ENCODE data around the gene MGRN1.

MGRN1 gene

DNA sequence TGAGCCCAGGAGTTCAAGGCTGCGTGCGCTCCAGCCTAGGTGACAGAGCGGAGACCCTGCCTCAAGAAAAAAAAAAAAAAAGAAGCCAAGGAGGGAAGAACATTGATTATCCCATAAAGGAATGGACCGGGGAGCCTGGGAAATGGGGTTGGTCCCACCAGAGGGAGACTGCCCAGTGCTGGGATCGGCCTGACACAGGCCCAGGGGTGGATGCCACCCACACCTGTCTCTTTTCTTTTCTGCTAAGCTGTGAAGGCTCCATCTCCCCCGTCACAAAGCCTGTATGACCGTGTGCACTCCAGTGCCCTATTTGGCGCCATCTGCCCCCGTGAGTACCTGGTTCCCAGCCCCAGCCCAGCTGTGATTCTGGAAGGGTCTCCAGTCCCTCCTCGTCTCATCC is 25.6 kb upstream of the MGRN1 start:
- TF ChIP-seq, protein P1, sequence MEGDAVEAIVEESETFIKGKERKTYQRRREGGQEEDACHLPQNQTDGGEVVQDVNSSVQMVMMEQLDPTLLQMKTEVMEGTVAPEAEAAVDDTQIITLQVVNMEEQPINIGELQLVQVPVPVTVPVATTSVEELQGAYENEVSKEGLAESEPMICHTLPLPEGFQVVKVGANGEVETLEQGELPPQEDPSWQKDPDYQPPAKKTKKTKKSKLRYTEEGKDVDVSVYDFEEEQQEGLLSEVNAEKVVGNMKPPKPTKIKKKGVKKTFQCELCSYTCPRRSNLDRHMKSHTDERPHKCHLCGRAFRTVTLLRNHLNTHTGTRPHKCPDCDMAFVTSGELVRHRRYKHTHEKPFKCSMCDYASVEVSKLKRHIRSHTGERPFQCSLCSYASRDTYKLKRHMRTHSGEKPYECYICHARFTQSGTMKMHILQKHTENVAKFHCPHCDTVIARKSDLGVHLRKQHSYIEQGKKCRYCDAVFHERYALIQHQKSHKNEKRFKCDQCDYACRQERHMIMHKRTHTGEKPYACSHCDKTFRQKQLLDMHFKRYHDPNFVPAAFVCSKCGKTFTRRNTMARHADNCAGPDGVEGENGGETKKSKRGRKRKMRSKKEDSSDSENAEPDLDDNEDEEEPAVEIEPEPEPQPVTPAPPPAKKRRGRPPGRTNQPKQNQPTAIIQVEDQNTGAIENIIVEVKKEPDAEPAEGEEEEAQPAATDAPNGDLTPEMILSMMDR (IDR thresholded peaks at IDR 0.05; ENCODE audit: extremely low read depth, missing control alignments): no peak
- no peak for DNase-seq (ENCODE audit: low spot score)

DNA sequence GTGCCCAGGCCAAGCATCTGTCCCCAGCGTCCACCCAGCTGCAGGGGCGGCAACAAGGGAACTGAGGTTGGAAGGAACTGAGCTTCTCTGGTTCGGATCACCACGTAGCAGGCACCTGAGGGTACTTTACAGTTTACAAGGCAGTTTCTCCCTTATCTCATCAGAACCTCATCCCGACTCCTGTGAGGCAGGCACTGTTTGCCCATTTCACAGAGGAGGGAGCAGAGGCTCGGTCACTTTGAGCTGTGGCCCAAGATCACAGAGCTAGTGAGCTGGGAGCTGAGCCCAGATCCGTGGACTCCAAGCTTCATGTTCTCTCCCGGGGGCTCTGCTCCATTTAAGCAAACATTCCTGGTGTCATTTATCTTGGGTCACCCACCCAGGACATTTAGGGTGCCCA is 25.1 kb upstream of the MGRN1 start:
- TF ChIP-seq, protein P1 (IDR thresholded peaks at IDR 0.05; ENCODE audit: extremely low read depth, missing control alignments): no peak
- DNase-seq (ENCODE audit: low spot score): no peak

DNA sequence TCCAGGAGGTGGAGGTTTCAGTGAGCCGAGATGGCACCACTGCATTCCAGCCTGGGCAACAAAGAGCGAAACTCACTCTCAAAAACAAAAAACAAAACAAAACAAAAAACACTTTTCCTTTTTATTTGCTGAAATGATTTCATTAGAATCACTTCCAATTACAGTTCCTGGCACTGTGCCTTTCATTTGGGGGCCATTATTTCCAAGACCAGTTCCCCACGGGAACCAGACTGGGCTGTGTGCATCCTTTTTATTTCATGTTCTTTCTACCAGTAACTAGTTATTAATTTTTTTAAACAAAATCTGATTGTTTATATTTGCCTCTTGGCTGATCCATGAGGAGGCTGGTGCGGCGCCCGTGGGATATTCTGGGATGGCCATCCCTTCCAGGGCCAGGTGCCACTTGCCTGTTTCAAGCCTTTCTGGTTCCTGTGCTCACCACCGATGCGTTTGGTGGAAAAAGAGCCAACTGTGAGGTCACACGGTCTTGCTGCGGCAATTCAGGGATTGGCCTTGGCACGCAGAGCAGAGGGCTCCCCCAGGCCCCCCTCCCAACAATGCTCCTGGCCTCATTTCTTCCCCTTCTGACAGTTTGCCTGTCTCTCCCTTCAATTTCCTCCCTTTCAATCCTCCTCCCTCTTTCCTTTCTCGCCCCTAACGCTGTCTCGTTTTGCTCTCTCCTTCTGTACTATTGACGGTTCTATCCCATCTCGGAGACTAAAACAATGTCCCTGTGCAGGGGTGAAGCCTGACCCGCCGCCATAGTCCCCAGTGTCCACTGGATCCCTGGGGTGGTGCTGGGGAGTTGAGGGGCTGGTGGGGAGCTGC is 23.4 kb upstream of the MGRN1 start:
- TF ChIP-seq, protein P1 (IDR thresholded peaks at IDR 0.05; ENCODE audit: extremely low read depth, missing control alignments): no peak
- no peak for DNase-seq (ENCODE audit: low spot score)

DNA sequence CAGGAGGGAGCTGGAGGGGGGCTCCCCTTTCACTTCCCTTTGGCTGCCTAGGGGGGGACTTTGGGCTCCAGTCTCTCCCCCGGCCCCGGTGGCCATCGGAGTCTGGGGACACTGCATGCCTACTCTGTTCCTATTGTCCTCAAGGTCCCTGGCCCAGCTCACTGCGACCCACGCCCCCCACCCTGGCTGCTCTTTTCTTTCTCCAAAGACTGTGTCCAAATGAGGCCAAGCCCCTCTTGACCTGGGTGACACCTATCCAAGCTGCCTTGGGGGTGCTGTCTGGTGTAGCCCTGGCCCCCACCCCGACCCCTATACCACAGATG is 22.8 kb upstream of the MGRN1 start:
- TF ChIP-seq, protein P1 (IDR thresholded peaks at IDR 0.05; ENCODE audit: extremely low read depth, missing control alignments): no peak
- no peak for DNase-seq (ENCODE audit: low spot score)

DNA sequence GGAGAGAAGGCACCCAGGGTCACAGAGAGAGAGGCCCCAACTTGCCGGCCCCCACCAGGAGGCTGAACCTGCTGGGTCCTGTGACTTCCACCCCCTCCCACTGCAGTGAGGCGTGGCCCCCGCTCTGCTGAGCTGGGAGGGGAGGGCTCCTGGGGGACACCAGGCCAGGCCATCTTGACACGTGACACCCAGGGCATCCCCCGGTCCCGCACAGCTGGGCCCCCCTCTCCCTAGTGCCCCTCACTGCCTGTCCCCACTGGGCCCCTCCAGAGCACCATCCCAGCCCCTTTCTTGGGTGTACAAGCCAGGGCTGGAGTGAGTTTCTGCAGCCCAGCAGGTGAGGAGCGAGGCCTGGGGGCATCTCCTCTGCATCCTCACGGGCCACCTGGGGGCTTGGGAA is 22.3 kb upstream of the MGRN1 start:
- no peak for DNase-seq (ENCODE audit: low spot score)
- TF ChIP-seq, protein P1 (IDR thresholded peaks at IDR 0.05; ENCODE audit: extremely low read depth, missing control alignments): no peak

DNA sequence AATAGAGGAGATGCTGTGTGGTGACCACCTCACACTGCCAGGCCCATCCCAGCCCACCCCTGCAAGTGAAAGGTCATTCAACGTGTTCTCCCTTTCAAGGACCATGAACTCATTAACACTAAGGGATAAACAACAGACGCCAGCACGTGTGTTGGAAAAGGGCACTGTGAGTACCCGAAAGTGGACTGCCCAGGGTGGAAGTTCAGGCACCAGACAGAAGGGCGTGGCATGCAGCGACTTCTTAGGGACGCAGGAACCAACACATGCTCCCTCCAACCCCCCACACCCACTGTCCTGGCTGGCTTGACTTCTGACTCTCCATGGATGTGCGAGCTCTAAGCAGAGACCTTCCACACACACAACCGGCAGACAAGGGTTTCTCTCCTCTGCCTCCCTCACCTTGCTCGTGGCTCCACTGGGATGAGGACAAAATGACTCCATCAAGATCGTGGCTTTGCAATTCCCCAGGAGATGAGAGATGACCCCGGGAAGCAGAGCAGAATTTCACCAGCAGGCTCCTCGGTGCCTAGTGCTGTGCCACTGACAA is 20.9 kb upstream of the MGRN1 start:
- no peak for DNase-seq (ENCODE audit: low spot score)
- TF ChIP-seq, protein P1 (IDR thresholded peaks at IDR 0.05; ENCODE audit: extremely low read depth, missing control alignments): no peak

DNA sequence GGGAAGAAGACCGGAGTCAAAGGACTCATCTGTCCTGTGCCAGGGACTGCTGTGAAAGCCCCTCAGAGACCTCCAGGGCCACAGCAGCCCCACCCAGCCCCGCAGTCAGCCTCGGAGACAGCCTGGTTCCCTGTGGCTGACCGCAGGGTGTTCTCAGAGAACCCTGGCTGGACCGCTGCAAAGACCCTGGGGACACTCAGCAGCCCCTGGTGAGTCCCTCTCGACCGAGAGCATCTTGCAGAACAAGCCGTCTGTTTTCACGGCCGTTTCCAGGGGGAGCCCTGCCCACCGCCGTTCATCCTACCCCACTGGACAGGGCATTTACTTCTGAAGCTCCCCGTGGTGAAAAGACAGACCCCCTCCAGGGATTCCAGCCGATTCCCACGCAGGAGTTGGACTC is 20.2 kb upstream of the MGRN1 start:
- TF ChIP-seq, protein P1 (IDR thresholded peaks at IDR 0.05; ENCODE audit: extremely low read depth, missing control alignments): no peak
- no peak for DNase-seq (ENCODE audit: low spot score)

Measured in GM20000 (cell line).